CD14-positive monocyte (primary cell): ENCODE measurements around the gene PSMB7. TPM values are rescaled to one million over a fixed set of nuclear protein-coding genes. Genes with fewer than 3 reads are reported as not detected.

Experiments
- DNase-seq, 3 donors: peaks; one replicate each; pipeline ENCODE4 v3.0.0-alpha.2; 2011 to 2022
- H2AFZ ChIP-seq: 2 replicates; pipeline ENCODE4 v1.6.0; 2012; ENCODE audit warnings: mild to moderate bottlenecking, low read depth, low read length, inconsistent platforms; ENCODE audit not compliant: insufficient read depth, poor library complexity, severe bottlenecking
- H3K27ac ChIP-seq, 2 donors: 1 replicate in 1 of 2; 2 replicates in 1 of 2; pipeline ENCODE4 v1.5.1; 2012 to 2013; ENCODE audit warnings: low read length in 2 of 2, control low read depth in 1 of 2, inconsistent platforms in 1 of 2, low read depth in 1 of 2, mild to moderate bottlenecking in 1 of 2
- H3K27me3 ChIP-seq, 2 donors: one replicate each; pipeline versions ENCODE4 v1.6.0 to v1.6.1; 2011 to 2013; ENCODE audit warnings: low read length in 2 of 2; ENCODE audit not compliant: control insufficient read depth in 2 of 2, insufficient read depth in 2 of 2
- H3K36me3 ChIP-seq, 2 donors: replicated peaks in 1 of 2; 1 replicate in 1 of 2; 2 replicates in 1 of 2; pipeline versions ENCODE4 v1.5.1 to v1.6.1; 2012 to 2013; ENCODE audit warnings: low read length in 2 of 2, control low read depth in 1 of 2, inconsistent platforms in 1 of 2, mild to moderate bottlenecking in 1 of 2; ENCODE audit not compliant: insufficient read depth in 2 of 2, control insufficient read depth in 1 of 2
- H3K4me1 ChIP-seq, 2 donors: 1 replicate in 1 of 2; 2 replicates in 1 of 2; pipeline versions ENCODE4 v1.5.1 to v1.6.1; 2012 to 2013; ENCODE audit warnings: low read length in 2 of 2, control low read depth in 1 of 2, inconsistent platforms in 1 of 2, mild to moderate bottlenecking in 1 of 2, moderate library complexity in 1 of 2; ENCODE audit not compliant: insufficient read depth in 2 of 2, control insufficient read depth in 1 of 2
- H3K4me2 ChIP-seq: replicated peaks from 2 replicates; pipeline ENCODE3; 2012; ENCODE audit warnings: low read length, moderate library complexity, mild to moderate bottlenecking; ENCODE audit not compliant: poor library complexity, severe bottlenecking; ENCODE audit errors: extremely low read depth
- H3K4me3 ChIP-seq, 3 experiments: fragments of 200-600 bp in 1 of 3; sonication (generic) in 1 of 3; replicated peaks in 1 of 3; 1 replicate in 2 of 3; 2 replicates in 1 of 3; pipeline ENCODE4 v1.5.1; 2011 to 2013; ENCODE audit warnings: low read length in 3 of 3, mild to moderate bottlenecking in 3 of 3, control low read depth in 2 of 3, low read depth in 2 of 3, inconsistent platforms in 1 of 3, moderate library complexity in 1 of 3
- H3K79me2 ChIP-seq: 2 replicates; pipeline ENCODE4 v1.6.0; 2012; ENCODE audit warnings: mild to moderate bottlenecking, control low read depth, inconsistent platforms, low read length, moderate library complexity; ENCODE audit not compliant: insufficient read depth
- H3K9ac ChIP-seq: 2 replicates; pipeline ENCODE4 v1.6.0; 2017; ENCODE audit warnings: low read length, mild to moderate bottlenecking; ENCODE audit not compliant: insufficient read depth, poor library complexity, severe bottlenecking
- H3K9me3 ChIP-seq, 2 donors: replicated peaks in 1 of 2; 1 replicate in 1 of 2; 2 replicates in 1 of 2; pipeline versions ENCODE4 v1.5.1 to v1.6.1; 2012 to 2013; ENCODE audit warnings: low read length in 2 of 2, control low read depth in 1 of 2; ENCODE audit not compliant: control insufficient read depth in 1 of 2, insufficient read depth in 1 of 2
- H4K20me1 ChIP-seq: 2 replicates; pipeline ENCODE4 v1.6.0; 2012; ENCODE audit warnings: mild to moderate bottlenecking, low read length, control low read depth, moderate library complexity; ENCODE audit not compliant: insufficient read depth
- H3K27ac Mint-ChIP-seq, 7 donors: one replicate each; pipeline ENCODE4 v1.8.0; 2020; ENCODE audit warnings: mild to moderate bottlenecking in 7 of 7, mixed read lengths in 7 of 7, moderate library complexity in 6 of 7, inconsistent platforms in 2 of 7
- H3K27me3 Mint-ChIP-seq, 3 donors: one replicate each; pipeline ENCODE4 v1.8.0; 2021 to 2022; ENCODE audit warnings: low read depth in 3 of 3, mild to moderate bottlenecking in 3 of 3, mixed read lengths in 3 of 3, moderate library complexity in 3 of 3, inconsistent platforms in 1 of 3
- H3K36me3 Mint-ChIP-seq, 2 donors: one replicate each; pipeline ENCODE4 v1.8.0; 2020; ENCODE audit warnings: mixed read lengths in 2 of 2, inconsistent platforms in 1 of 2, mild to moderate bottlenecking in 1 of 2
- H3K4me1 Mint-ChIP-seq: one replicate; pipeline ENCODE4 v1.8.0; 2020; ENCODE audit warnings: mild to moderate bottlenecking, mixed read lengths
- H3K4me3 Mint-ChIP-seq, 2 donors: one replicate each; pipeline ENCODE4 v1.8.0; 2020; ENCODE audit warnings: mild to moderate bottlenecking in 2 of 2, mixed read lengths in 2 of 2, moderate library complexity in 1 of 2
- H3K9me3 Mint-ChIP-seq, 7 donors: one replicate each; pipeline ENCODE4 v1.8.0; 2020 to 2022; ENCODE audit warnings: mixed read lengths in 7 of 7, mild to moderate bottlenecking in 6 of 7, moderate library complexity in 6 of 7, inconsistent platforms in 2 of 7
- WGBS: methylation state at CpG from one replicate; pipeline ENCODE4 v1.1.5; 2013; ENCODE audit warnings: missing lambda C conversion rate; ENCODE audit not compliant: insufficient coverage; 5-methylcytosine and 5-hydroxymethylcytosine counted together
- intact Hi-C, 2 donors: fragments of 100-400 bp; cut with micrococcal nuclease; formaldehyde crosslinking; loops; one replicate each; pipeline versions ENCODE4 v1.15.0 to v1.15.1; 2023
- polyA plus RNA-seq, 3 donors: library from polyadenylated mRNA; depleted of rRNA in 1 of 3; unstranded in 2 of 3; stranded (reverse) in 1 of 3; fragments of 300-500 nt in 2 of 3; fragments of >200 nt in 1 of 3; fragmentation: Illumina TruSeq in 2 of 3; gene quantifications; 1 replicate in 2 of 3; 2 replicates in 1 of 3; pipeline ENCODE4 v1.2.3, GENCODE V29; 2012 to 2021
- TF ChIP-seq, protein P1 (sequence below): fragments of 200-600 bp; IDR thresholded peaks from one replicate; pipeline ENCODE4 v1.8.0; 2022; ENCODE audit warnings: antibody characterized with exemption, mild to moderate bottlenecking

Gene PSMB7
- polyA plus RNA-seq, 3 donors = 129 to 194 (median 191) TPM

DNA sequence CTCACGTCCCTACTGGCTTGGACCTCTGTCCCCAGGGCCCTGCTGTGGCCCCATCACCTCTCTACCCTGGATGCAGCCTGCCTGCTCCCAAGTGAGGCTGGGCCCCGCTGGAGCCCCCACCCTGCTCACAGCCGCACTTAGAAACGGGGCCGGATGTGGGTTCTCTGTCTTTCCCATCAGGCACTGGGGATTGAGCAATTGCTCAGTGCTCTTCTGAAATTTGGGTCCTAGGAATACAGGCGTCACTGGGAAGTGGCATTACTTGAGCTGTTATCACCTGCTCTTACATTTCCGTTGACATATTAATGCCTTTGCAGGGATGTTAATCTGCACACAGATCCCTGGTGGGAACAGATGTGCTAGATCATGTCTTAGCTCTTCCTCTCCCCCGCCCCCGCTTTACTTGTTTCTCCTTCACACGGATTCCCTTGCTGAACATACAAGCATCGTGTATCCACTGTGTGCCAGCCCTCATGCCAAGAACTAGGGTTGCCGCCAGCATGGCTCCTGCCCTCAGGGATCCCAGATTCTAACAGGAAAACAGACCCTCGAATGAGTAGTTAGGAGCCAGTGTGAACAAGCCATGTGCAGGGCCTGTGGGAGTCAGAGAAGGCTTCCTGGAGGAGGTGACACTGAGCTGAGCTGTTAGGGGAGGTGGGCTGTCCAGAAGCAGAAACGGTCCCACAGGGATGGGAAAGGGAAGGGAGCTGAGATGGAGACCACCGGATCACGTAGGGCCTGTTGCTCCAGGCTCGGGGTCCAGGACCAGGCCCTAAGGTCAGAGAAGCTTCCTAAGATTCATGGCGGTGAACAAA is 92.4 kb downstream of the PSMB7 start:
- Histone ChIP-seq H3K27me3 (no peaks in the 10 kb centered on the region), H3K79me2 (peaks cover 12% of the 10 kb centered on the region), H3K4me3 (no peak overlapping the region), H3K36me3 (peaks cover 64 to 88% of the 10 kb centered on the region in 2 donors), H2AFZ (no peak overlapping the region), H3K9ac (peak overlapping the region; percentile 50), H3K9me3 (no peaks in the 10 kb centered on the region), H3K27ac (peak overlapping the region; percentile 7 to 65), H3K4me1 (peaks cover 29 to 32% of the 10 kb centered on the region in 2 donors), H3K4me2 (peak overlapping the region; percentile 31), H4K20me1 (peaks cover 87% of the 10 kb centered on the region)
- intact Hi-C loops = loop anchor here in 1 of 2 donors (5.0 kb wide), 1 partner anchor 196 kb away; no protein-coding TSS in a partner anchor
- TF ChIP-seq, protein P1, sequence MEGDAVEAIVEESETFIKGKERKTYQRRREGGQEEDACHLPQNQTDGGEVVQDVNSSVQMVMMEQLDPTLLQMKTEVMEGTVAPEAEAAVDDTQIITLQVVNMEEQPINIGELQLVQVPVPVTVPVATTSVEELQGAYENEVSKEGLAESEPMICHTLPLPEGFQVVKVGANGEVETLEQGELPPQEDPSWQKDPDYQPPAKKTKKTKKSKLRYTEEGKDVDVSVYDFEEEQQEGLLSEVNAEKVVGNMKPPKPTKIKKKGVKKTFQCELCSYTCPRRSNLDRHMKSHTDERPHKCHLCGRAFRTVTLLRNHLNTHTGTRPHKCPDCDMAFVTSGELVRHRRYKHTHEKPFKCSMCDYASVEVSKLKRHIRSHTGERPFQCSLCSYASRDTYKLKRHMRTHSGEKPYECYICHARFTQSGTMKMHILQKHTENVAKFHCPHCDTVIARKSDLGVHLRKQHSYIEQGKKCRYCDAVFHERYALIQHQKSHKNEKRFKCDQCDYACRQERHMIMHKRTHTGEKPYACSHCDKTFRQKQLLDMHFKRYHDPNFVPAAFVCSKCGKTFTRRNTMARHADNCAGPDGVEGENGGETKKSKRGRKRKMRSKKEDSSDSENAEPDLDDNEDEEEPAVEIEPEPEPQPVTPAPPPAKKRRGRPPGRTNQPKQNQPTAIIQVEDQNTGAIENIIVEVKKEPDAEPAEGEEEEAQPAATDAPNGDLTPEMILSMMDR = no peak
- Mint-ChIP-seq H3K27ac (peak overlapping the region in 6 of 7 donors; percentile 48 to 85 (median 72)), H3K27me3 (no peaks in the 10 kb centered on the region), H3K9me3 (no peaks in the 10 kb centered on the region), H3K4me1 (peaks cover 31% of the 10 kb centered on the region), H3K4me3 (no peak overlapping the region), H3K36me3 (peaks cover 60 to 93% of the 10 kb centered on the region in 2 donors)
- peak; percentile 11 to 41 (median 34) for DNase-seq
- 47% methylated on average over 16 of the region's 18 CpGs for WGBS

DNA sequence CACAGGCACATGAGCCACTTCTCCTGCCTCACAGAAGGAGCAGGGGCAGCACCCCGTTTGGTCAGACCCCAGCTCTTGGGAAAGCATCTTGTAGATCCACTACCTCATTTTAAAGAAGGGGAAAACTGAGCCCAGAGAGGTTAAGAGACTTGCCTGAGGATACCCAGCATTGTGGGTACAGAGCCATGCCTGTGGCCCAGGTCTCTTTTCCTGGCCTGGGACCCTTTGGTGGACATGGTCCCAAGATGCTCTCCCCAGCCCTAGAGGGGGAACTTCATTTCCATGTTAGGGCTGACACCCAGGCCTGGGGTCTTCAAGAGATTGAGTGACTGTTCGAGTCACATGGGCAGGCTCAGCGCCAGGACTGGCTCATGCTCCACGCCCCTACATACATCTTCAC is 93.3 kb downstream of the PSMB7 start:
- H3K36me3 Mint-ChIP-seq = peaks cover 59 to 93% of the 10 kb centered on the region in 2 donors
- TF ChIP-seq, protein P1 = no peak
- peaks cover 87% of the 10 kb centered on the region for H4K20me1 ChIP-seq
- H3K4me3 ChIP-seq = no peak overlapping the region
- no peak for DNase-seq
- H3K9ac ChIP-seq = peak overlapping the region; percentile 50
- intact Hi-C loops = loop anchor here (2.0 to 5.0 kb wide), 2 partner anchors 195 kb away; no protein-coding TSS in a partner anchor
- peak overlapping the region in 6 of 7 donors; percentile 26 to 85 (median 62) for H3K27ac Mint-ChIP-seq
- peaks cover 12% of the 10 kb centered on the region for H3K79me2 ChIP-seq
- peaks cover 57 to 88% of the 10 kb centered on the region in 2 donors for H3K36me3 ChIP-seq
- no peaks in the 10 kb centered on the region for H3K27me3 Mint-ChIP-seq
- H3K4me3 Mint-ChIP-seq = no peak overlapping the region
- no peaks in the 10 kb centered on the region for H3K27me3 ChIP-seq
- peak overlapping the region in 1 of 2 donors; percentile 65 for H3K27ac ChIP-seq
- H3K4me1 ChIP-seq = peaks cover 29 to 32% of the 10 kb centered on the region in 2 donors
- peaks cover 31% of the 10 kb centered on the region for H3K4me1 Mint-ChIP-seq
- H3K9me3 Mint-ChIP-seq = no peaks in the 10 kb centered on the region
- peak overlapping the region; percentile 31 for H3K4me2 ChIP-seq
- no peak overlapping the region for H2AFZ ChIP-seq
- 75% methylated on average over 3 of the region's 4 CpGs for WGBS
- no peaks in the 10 kb centered on the region for H3K9me3 ChIP-seq
